Globus pallidus (tissue), 1 donor: ENCODE data around the gene IGF2R.
"Not testable (repeated sequence)": the region's sequence is repeated elsewhere in the genome, so short reads cannot be mapped to it uniquely, and the experiment has no call there.

Experiments
- DNase-seq: peaks from one replicate; pipeline ENCODE4 v3.0.0-alpha.2; 2015; ENCODE audit warnings: low spot score

Gene IGF2R

DNA sequence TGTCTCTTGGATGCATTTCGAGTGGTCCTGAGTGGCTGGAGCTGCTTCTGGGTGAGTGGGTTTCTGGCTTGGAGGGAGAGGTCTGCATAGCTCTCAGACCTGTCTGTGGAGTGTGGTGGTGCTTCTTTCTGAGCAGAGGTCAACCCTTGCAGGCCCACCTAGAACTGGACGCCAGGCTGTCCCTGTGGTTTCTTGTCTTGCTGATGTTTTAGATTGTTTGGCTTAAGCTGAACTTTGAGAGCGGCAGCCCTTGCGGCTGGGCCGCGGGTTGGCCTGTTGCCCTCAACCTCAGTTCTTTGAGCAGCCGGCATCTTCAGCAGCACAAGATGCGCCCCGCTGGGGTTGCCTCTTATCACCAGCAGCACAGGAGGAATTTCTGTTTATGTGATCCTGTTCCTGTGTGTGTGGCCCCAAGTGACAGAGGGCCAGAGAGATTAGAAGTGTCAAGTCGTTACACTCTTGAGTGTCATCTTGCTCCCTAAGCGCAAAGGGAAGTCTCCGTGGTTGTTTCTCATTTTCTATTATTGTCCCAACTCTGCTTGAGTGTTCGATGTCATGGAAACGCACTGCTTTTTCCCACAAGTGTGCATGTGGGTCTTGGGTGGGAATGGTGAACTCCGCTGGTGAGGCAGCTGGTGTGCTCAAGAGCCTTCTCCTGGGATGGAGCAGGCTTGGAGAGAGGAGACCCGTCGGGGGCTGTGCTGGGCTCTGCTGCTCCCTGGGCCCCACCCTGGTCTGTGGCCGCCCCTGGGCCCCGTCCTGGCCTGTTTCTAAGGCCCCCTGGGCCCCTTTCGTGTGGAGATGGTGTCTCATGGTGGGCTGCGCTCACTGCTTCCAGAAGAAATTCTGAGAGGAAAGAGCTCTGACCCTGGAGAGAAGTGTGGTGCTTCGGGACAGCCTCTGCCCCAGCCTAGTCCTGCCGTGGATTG lies 132.7 kb downstream of the IGF2R start:
- no peak for DNase-seq

DNA sequence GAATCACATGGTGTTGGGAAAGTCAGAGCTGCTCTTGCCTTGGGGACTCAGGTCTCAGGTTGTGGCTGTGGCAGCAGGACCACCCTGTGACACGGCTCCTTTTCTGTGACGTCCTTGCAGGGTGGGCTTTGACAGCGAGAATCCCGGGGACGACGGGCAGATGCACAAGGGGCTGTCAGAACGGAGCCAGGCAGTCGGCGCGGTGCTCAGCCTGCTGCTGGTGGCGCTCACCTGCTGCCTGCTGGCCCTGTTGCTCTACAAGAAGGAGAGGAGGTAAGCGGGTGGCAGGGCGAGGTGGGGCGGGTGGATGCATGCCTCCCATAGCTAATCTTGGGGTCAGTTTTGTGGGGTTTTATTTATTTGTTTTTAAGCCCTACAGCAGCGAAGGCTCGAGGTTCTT lies 133.5 kb downstream of the IGF2R start:
- no peak for DNase-seq

DNA sequence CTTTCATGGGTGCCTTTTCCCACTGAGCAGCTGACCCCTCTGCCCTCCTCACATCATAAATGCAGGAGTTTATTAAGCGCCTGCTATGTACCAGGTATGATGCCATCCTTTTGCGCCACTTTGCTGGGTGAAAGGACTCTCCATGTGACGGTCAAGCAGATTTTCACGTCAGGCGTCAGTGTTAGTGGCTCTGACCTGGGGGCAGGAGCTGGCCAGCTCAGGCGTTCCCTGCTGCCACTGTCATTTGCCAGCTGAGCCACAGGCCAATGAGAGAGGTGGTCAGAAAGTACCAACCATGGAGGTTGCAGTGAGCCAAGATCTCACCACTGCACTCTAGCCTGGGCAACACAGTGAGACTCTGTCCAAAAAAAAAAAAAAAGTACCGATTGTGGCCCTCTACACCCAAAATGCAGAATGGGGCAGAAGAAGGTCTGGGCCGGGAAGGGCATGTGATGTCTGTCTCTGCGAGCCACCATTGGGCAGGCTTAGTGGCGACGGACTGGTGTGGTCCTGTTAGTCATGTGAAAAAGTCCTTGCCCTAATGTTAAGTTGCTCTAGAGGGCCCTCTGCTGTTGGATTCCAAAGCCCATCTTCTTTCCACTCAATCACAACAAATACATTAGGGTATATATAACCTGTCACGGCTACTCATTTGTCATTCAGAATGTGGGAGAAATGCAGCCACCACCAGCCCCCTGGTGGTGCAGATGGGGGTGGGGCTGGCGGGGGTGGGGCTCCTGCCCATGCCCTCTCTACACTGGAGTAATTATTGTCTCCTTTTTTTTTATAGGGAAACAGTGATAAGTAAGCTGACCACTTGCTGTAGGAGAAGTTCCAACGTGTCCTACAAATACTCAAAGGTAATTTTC lies 134.3 kb downstream of the IGF2R start:
- no peak for DNase-seq

DNA sequence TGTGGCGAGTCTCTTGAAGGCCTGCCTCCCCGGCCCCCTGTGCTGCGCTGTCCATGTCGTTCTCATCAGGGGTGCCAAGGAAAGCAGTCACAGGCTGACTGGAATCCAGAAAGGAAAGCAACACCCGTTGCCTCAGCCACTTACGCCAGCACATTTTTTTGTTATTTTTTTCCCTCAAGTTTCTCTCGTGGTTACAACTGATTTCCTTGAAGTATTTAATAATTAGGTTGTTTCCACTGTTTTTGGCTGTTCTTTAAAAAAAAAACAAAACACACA lies 134.9 kb downstream of the IGF2R start:
- DNase-seq, result no peak

DNA sequence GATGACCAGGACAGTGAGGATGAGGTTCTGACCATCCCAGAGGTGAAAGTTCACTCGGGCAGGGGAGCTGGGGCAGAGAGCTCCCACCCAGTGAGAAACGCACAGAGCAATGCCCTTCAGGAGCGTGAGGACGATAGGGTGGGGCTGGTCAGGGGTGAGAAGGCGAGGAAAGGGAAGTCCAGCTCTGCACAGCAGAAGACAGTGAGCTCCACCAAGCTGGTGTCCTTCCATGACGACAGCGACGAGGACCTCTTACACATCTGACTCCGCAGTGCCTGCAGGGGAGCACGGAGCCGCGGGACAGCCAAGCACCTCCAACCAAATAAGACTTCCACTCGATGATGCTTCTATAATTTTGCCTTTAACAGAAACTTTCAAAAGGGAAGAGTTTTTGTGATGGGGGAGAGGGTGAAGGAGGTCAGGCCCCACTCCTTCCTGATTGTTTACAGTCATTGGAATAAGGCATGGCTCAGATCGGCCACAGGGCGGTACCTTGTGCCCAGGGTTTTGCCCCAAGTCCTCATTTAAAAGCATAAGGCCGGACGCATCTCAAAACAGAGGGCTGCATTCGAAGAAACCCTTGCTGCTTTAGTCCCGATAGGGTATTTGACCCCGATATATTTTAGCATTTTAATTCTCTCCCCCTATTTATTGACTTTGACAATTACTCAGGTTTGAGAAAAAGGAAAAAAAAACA lies 136.1 kb downstream of the IGF2R start:
- DNase-seq, result no peak

DNA sequence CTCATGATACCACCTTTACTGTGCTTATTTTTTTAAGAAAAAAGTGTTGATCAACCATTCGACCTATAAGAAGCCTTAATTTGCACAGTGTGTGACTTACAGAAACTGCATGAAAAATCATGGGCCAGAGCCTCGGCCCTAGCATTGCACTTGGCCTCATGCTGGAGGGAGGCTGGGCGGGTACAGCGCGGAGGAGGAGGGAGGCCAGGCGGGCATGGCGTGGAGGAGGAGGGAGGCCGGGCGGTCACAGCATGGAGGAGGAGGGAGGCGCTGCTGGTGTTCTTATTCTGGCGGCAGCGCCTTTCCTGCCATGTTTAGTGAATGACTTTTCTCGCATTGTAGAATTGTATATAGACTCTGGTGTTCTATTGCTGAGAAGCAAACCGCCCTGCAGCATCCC lies 137.1 kb downstream of the IGF2R start:
- DNase-seq, result no peak

DNA sequence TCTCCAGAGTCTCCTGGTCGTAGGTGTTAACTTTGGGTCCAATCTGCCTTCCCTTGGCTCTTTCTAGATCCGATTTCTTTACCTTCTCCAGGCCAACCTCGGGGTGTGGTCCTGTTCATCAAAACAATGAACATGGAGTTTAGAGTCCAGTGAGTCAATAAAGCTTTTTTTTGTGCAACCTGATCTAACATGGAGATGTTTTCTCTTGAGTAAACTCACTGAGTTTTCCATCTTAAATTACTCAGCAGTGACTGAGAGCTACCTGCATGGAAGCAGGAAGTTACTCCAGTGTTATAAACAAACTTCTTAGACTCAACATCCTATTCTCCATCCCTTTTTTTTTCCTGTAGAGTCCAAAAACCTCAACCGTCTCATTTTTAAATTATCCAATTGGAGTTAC lies 137.8 kb downstream of the IGF2R start:
- DNase-seq, result no peak

DNA sequence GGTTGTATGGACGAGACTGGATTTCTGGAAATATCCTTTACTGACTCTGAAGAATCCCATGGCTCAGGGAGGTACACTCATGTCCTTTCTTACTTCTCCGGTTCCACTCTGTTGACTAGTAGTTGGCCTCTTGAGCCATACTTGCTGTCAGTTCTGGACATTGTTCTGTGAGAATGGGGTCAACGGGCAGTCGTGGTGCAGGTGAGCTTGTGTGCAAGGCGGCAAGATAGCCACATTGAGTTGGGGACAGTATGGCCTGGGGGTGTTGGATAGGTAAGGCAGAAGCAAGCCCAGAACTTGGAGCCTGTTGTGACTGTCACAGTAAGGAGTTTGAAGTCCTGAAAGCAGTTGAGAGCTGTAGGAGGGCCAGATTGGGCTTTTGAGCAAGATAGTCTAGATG lies 139.2 kb downstream of the IGF2R start:
- no peak for DNase-seq

DNA sequence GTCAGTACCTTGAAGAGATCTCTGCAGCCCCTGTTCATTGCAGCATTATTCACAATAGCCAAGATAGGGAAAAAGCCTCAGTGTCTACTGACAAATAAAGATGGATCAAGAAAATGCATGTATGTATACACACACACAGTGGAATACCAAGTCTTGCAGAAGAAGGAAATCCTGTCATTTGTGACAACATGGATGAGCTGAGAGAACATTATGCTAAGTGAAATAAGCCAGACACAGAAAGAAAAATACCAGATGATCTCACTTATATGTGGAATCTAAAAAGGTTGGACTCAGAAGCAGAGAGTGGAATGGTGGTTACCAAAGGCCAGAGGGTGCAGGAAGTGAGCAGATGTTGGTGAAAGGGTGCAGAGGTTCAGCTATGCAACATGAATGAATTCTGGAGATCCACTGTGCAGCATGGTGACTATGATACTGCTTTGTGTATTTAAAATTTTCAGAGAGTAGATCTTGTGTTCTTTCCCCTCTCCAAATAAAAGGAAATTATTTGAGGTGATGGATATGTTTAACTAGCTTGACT lies 141.8 kb downstream of the IGF2R start:
- no peak for DNase-seq

DNA sequence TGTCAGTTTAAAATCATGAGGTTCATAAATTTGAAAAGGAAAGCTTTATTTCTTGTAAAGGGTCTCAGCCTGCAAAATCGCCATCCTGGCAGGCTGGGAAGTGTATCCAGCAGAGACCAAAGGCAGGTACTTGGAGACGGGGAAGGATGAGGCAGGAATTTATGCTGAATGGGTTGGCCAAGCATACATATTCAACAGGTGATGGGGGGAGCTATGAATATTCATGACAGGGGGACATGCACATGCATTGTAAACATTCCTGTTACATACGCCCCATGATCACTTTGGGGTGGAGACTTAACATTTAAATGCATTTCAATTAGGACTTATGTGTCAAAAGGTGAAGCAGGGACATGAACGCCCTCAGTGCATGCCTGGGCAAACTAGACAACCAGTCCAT lies 142.9 kb downstream of the IGF2R start:
- no peak for DNase-seq

DNA sequence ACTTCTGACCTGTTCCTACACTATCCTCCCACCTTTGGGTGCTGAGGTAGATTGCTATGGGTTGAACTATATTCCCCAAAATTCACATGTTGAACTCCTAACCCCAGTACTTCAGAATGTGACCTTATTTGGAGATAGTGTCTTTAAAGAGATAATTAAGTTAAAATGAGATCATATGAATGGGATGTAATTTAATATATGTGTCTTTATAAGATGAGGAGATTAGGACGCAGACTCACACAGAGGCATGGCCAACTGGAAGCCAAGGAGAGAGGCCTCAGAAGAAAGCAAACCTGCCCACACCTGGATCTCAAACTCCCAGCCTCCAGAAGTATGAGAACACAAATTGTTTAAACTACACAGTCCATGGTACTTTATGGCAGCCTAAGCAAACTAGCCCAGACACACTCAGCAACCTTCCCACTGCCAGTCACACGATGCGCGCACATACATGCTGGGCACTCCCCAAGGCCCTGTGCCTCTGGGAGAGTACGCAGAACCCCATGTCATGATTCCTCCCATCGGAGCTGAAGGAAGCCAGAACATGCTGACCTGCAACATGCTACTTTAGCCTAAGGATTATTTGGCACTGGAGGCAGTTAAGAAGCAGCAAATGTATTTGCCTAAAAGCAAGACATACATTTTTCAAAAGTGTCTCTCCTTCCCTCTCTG lies 143.9 kb downstream of the IGF2R start:
- no peak for DNase-seq

DNA sequence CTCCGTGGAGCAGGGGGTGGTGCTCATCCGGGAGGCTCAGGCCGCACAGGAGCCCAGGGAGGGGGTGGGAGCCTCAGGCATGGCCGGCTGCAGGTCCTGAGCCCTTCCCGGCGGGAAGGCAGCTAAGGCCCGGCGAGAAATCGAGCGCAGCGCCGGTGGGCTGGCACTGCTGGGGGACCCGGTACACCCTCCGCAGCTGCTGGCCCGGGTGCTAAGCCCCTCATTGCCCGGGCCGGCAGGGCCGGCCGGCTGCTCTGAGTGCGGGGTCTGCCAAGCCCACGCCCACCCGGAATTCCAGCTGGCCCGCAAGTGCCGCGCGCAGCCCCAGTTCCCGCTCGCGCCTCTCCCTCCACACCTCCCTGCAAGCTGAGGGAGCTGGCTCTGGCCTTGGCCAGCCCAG lies 145.7 kb downstream of the IGF2R start:
- not testable (repeated sequence) for DNase-seq

DNA sequence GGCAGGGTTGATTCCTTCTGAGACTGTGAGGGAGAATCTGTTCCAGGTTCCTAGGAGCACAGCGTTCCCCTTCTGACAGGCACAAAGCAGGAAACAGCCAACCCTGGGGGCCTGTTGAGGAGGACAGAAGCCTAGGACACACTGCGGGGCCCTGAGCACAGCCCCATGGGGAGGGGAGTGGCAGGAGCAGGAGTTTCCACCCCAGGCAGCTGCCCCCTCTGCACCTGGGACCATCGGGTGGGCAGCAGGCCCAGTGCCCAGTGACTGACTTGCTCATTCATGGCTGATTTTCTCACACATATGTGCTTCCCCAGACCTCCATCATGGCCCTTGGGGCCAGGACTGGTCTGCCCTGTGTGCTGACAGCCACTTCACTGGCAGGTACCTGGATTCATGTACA lies 146.5 kb downstream of the IGF2R start:
- DNase-seq, result no peak

DNA sequence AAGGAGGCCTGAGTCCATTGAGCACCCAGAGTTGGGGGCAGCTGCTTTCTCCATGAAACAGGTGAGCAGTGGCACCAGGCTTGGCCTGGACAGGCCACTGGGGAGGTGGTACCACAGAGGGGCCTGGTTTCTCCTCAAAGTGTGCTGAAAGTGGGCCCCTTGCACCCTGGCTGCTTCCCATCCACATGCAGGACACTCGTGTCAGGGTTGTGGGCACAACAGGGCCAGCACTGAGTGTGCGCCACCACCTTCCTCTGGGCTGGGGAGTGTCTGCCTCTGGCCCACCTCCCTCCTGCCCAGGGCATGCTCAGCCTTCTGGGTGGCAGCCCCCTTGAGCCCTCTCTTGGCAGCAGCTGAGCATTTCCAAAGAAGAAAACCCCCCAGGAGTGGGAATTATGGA lies 147.5 kb downstream of the IGF2R start:
- no peak for DNase-seq

DNA sequence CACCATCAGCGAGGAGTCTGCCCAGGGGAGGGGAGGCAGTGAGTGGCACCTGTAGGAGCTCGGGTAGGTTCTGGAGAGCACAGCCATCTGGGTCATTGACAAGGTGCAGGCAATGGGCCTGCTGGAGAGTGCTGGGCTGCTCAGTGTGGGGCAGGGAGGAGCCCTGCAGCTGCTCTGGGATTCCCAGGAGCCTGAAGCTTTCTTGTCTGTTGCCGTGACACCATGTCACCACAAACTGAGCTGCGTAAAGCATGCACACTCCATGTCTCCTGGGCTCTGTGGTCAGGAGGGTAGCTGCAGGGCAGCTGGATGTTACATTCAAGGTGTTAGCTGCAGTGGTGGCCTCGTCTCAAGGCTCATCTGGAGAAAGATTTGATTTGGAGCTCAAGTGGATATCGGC lies 148.3 kb downstream of the IGF2R start:
- DNase-seq, result no peak

DNA sequence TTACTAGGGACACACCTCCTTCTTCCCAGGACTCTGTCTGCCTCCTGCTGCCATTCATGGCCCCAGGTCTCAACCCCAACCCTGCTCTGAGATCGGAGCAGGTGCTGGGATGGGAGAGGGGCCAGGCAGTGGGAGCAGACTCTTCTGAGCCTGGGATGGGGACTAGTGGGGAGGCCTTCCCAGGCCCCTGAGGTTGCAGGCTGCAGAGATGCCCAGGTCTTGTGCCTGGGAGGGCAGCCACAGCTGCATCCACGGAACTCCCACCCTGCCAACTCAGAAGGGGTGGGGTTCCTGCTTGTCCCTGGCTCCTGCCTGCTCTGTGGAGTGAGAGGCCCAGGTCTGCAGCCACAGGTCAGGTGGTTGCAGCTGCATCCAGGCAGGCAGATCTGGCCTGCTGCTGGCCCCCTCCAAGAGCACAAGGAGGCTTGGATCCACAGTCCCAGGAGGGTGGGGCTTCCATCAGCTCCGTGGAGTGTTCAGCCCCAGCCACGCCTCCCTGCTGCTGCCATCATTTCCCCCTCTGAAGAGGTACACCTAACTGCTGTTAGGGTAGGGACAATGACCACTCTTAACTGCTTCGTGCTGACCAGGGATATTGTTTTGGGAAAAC lies 149.8 kb downstream of the IGF2R start:
- DNase-seq, result no peak

DNA sequence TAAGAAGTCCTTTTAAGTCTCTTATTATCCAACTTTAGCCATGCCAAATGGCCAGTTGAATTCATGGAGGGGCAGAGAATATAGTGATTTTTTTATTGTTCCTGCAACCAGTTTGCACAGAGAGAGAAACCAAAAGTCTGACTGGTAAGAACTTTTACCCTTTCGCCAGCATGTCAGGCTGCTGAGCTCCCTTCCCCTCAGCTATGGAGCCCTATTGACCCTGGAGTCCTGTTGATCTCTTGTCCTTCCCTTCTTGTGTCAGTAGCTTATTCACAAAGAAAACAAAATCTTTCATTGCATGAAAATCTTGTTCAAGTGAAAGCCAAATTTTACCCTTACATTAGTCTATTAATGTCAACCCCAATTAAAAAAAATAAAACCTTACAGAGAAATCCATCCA lies 151.2 kb downstream of the IGF2R start:
- DNase-seq, result no peak

DNA sequence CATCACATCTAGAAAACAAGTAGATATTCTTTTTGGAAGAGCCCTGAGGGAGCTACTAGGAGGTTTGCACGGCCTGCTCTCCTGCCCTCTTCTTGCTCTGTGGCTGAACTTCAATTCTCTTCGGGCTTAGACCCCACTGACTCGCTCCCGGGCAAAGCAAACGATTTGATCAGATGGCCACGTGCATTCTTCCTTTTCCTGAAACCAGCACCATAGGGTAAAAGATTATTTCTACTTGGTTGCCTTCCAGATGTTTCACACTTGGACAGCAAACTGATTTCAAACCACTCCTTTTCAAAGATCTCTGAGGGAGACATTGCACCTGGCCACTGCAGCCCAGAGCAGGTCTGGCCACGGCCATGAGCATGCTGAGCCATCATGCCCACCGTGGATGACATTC lies 152.7 kb downstream of the IGF2R start, which contains the start of gene SLC22A1:
Gene SLC22A1, plus strand, starts transcription at position 258 of the 400 bp plus-strand sequence. Its CDS starts 121 bp downstream, at position 379.
- DNase-seq, result no peak

DNA sequence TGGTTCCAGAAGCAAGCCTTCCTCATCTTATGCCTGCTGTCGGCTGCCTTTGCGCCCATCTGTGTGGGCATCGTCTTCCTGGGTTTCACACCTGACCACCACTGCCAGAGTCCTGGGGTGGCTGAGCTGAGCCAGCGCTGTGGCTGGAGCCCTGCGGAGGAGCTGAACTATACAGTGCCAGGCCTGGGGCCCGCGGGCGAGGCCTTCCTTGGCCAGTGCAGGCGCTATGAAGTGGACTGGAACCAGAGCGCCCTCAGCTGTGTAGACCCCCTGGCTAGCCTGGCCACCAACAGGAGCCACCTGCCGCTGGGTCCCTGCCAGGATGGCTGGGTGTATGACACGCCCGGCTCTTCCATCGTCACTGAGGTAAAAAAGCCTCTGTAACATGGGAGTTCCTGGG lies 153.1 kb downstream of the IGF2R start:
- no peak for DNase-seq

DNA sequence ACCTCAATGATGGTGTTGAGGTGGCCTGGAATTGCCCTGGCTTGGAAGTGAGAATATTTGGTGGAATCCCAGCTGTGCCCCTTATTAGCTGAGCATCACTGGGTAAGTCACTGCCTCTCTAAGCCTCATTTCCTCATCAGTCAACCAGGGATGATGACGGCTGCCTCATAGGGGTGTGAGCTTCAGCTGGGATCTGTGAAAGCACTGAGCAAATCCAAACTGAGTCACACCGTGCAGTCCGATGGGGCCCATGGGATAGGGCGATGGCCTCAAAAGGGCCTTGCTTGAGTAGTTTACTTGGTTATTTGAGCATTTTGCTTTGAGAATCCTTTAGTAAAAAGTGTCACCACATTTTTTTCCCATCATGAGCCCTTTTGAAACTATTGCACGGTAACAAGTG lies 153.9 kb downstream of the IGF2R start:
- no peak for DNase-seq

DNA sequence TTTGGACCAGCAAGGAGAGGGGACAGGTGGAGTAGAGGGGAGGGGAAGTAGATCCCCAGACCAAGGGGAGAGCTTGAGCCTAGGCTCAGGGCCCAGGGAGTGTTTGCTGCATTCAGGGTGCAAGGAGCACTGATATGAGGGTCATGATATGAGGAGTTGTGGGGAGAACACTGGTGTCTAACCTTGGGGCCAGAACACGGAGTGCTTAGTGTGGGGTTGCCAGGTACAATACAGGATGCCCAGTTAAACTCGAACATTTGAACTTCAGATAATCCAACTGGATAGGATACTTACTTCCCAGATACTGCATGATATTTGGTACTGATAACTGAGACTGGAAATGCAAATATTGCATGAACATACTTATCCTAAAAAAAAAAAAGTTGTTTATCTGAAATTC lies 155.1 kb downstream of the IGF2R start:
- DNase-seq, result no peak
